ENCODE results near the gene ZNF416.

The ZNF416 gene

DNA sequence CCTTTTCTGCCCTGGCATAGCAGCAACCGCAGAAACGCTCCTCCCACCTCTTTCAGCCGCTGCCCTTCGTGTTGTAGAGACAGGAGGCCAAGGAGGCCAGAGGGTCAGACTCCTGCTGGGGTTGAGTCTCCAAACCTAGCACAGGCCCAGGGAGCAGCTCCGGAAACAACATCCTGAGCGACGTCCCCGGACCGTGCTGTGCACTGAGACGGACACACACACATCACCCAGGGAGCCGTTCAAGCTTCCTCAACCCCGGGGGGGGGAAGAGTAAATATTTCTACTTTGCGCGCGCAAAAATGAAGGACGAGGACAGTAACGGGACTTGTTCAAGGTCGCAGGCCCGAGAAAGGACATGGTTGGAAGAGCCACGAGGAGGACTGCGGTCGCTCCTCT is 19.7 kb downstream of the ZNF416 start:
- peak; percentile 71 for DNase-seq (ENCODE audit: low spot score)

DNA sequence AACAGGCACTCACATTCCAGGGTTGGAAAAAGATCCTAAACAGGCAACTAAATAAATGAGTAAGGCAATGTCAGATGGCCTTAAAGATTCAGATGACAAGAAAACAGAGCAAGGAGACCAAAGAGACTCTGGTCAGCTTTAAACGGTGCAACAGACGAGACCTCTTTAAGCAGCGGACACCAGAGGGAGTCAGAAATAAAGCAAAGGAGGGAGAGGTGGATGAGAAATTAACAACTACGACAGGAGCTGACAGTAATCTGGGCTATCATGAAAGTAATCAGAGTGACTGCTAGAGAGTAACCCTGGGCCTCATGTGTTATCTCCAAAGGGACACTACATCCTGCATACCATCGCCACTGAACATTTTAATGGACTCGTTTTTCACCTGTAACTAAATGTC is 20.2 kb downstream of the ZNF416 start:
- peak; percentile 17 for DNase-seq (ENCODE audit: low spot score)

DNA sequence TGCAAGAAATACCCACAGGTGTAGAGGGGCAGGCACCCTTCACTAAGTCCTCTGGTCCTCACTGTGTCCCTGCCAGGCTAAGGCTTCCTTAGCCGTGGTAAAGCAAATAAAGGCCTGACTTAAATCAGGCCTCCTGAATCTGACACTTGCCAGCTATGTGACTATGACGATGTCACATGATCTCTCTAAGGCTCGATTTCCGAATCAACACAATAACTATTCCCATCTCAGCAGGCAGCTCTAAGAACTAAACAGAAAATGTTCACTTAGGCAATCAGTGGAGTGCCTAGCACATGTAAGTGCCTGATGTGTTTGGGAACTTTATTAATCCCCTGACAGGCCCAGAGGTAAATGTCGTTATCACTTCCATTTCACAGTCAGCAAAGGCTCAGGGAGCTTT is 21.1 kb downstream of the ZNF416 start:
- DNase-seq (ENCODE audit: low spot score) = no peak

DNA sequence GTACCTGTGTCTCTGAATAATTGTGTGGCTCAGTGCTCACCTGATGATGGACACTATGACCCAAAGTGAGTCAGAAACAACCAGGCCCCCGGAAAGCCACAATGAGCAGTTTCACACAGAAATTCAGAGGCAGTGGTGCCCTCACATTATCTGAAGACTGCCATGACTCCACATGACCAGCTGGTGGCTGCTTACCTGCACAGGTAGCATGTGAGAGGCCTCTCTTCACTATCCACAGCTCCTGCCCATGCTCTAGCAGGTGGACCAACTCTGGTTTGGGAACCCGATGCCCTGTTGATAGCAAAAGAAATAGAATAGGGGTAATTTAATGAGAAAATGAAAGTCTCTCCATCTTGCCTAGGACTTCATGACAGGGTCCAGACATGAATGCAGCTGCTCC is 26.3 kb downstream of the ZNF416 start:
- peak; percentile 7 for DNase-seq (ENCODE audit: low spot score)

DNA sequence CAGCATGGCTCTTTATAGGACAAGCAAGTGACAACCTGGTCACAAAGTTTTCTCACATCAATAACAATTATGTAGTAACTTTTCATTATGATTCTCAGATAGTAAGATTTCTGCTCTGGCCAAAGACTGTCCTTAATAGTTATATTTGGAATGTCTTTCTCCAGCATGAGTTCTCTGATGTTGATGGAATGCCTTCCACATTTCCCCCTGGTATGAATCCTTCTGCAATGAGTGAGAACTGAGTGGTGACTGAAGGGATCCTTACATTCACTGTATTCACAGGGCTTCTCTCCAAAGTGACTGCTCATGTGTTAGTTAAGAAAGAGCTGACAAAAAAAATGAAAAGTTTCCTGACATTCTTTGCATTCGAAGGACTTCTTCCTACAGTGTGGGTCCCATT is 32.2 kb downstream of the ZNF416 start:
- DNase-seq (ENCODE audit: low spot score) = no peak

DNA sequence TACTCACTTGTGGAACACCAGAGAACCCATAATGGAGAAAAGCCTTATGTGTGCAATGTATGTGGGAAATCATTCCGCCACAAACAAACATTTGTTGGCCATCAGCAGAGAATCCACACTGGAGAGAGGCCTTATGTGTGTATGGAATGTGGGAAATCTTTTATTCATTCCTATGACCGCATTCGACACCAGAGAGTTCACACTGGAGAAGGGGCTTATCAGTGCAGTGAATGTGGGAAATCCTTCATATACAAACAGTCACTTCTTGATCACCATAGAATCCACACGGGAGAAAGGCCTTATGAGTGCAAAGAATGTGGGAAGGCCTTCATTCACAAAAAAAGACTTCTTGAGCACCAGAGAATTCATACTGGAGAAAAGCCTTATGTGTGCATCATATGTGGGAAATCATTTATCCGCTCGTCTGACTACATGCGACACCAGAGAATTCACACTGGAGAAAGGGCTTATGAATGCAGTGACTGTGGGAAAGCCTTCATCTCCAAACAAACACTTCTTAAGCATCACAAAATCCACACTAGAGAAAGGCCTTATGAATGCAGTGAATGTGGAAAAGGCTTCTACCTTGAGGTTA is 40.7 kb downstream of the ZNF416 start:
- DNase-seq (ENCODE audit: low spot score) = no peak

DNA sequence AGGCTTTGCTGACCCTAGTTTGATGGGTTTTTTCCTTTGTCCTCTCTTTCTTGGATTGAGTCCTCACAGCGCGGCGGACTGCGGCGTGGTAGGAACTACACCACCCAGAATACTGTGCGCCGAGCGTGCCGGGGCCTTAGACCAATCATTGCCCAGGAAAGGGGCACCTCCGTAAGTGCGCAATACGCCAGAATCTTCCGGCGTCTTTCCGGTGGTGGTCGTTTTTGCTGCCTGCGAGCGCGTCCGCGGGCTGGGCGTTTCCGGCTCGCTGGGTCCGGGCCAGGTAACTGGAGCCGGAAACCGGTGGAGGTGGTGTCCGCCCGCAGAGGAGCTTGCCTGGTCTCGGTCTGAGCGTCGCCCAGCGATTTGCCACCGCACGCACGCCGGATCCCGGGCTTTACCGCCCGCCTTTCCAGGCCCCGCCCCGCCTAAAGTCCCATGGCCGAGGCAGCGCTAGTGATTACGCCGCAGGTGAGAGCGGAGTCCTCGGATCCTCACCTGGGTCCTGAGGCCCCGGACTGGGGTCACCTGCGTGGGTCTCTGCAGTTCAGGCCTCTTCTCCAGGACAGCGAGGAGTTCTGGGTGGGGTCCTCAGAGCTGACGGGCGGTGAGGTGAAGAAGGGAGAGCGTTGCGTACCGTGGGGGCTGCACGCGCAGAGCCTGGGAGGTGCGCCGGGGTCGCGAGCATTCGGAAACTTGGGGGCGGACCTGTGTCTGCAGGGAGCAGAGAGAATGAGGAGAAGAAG is 51.4 kb downstream of the ZNF416 start, which contains the start of gene ZNF549:
Gene ZNF549 (plus strand): TSS at position 221 of the 746 bp plus-strand sequence. CDS start 218 bp downstream, at position 439.
- DNase-seq (ENCODE audit: low spot score) = peak; percentile 99
